Left colon (tissue), 2 donors: ENCODE data around the gene LHX6. TPM values are rescaled to one million over a fixed set of nuclear protein-coding genes. Genes with fewer than 3 reads are reported as not detected.

ENCODE experiments used
- ATAC-seq: fragments of 200-7000 bp; cut with Tn5 transposase; one replicate; pipeline ENCODE4 v1.9.1; 2020; ENCODE audit warnings: mild to moderate bottlenecking, moderate library complexity
- DNase-seq, 2 donors: peaks; one replicate each; pipeline ENCODE4 v3.0.0-alpha.2; 2020
- intact Hi-C, 2 donors: fragments of 100-400 bp; cut with DNase I in 1 of 2; cut with micrococcal nuclease in 1 of 2; formaldehyde crosslinking; loops; one replicate each; pipeline versions ENCODE4 v1.11.2 to v1.14.0; 2022; cut with DNase I, micrococcal nuclease
- total RNA-seq, 2 donors: library from RNA; stranded (reverse); fragmentation: NEBNext Ultra II Directional; extraction: Animal tissue kit (Norgen Biotek cat#: 25700); gene quantifications; one replicate each; pipeline ENCODE4 v1.2.1, GENCODE V29; 2021
- donor health status: DM: no; HTN: no; CAD: no.
- donor health status: DM: yes; HTN: yes; CAD: no.

Gene LHX6
- total RNA-seq, 2 donors from 2014 or later = 1.6 to 2.1 TPM

GRCh38 chr9:122244349-122244748, 15.6 kb upstream of the LHX6 start:
- intact Hi-C loops = no loop called here
- DNase-seq = no peak
- no peak for ATAC-seq

DNA sequence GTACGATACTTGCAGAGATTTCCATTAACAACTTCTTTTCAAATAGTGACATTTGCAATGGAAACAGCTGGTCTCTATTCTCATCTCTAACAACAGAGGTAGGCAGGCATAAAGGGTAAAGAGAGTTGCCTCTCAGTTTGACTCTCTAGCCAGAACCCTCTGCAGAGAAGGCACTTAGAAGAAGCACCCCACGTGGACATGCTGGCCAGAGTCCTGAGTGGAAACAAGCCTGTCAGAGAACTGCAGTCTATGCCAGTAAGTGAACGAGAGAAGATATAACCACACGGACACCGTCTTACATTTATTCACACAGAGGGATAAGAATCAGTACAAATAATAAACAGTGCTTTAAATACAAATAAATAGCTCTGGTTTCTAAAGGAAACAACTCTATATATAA, 11.0 kb upstream of the LHX6 start:
- DNase-seq (no peak), ATAC-seq (no peak)
- intact Hi-C loops = no loop called here

DNA sequence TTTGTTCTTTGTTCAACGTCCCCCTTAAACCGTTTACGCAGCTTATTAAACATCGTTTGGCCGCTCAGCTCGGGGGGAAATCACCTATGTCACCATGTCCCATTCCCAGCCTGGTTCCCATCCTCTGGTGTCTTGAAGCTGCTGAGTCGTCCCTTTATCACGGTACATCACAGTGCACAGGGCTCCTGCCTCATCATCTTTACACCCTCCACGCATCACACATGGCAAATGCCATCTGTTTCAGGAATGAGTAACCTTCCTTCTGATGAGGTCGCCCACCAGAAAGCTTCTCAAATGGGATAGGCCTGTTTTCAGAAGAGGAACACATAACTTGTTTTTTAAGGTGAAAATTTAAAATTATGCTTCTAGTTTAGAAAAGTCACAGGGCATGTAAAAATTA, 7.9 kb upstream of the LHX6 start:
- DNase-seq (no peak), ATAC-seq (no peak)
- intact Hi-C loops = no loop called here

- intact Hi-C loops = no loop called here
- DNase-seq = no peak
- no peak for ATAC-seq
These were observed 5.4 kb upstream of the LHX6 start for GRCh38 chr9:122234022-122234748.

- DNase-seq = no peak
- ATAC-seq = no peak
- intact Hi-C loops = no loop called here
These were observed 4.1 kb upstream of the LHX6 start for GRCh38 chr9:122232796-122233306.

GRCh38 chr9:122229485-122229837, 704 bp upstream of the LHX6 start:
- DNase-seq (no peak), ATAC-seq (no peak)
- intact Hi-C loops = no loop called here

DNA sequence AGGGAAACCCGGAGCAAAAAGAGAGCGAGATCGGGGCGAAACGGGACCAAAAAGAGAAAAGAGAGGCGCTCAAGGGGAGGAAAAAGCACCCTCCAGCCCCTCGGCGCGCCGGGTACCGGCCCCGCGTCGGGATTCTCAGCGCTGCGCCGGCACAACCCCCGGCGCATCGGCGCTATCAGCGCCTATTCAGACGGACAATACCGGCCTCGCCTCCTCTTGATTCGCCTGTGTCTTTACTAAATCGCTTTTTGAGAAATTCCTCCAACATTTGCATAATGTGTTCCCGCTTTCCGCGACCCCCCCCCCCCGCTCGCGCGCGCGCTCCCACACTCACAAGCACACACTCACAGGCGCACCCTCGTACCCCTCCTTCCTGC, 578 bp downstream of the LHX6 start:
- DNase-seq (no peak), ATAC-seq (no peak)
- intact Hi-C loops = no loop called here

GRCh38 chr9:122227575-122227900, 1.2 kb downstream of the LHX6 start:
- ATAC-seq (no peak), DNase-seq (no peak)
- intact Hi-C loops = no loop called here

GRCh38 chr9:122226758-122227574, 1.8 kb downstream of the LHX6 start:
- ATAC-seq (no peak), DNase-seq (no peak)
- intact Hi-C loops = no loop called here

DNA sequence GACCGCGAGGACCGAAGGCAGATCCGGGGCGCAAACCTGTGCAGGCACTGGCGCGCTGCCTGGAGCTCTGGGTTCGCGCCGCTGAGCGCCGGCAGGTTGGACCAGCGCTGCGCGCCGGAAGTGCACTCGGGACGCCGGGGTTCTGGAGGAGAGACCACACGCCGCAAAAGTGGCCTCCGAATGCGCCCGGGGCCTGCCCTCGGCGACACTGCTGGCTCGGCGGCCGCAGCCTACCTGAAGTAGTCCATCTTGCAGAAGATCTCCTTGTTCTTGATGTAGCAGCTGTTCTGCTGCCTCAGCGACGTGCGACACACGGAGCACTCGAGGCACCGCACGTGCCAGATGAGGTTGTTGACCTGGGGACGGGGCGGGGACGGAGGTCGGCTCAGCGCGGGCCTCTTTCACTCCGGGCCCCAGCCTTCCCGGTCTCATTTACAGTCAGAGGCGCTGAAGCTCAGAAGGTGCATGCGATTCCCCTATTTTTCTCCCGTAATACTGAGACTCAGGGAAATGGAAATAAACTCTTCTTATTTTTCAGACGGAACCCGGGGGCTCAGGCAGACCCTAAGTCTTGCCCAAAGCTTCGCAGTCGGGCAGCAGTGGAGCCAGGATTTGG, 2.5 kb downstream of the LHX6 start:
- ATAC-seq (no peak), DNase-seq (no peak)
- intact Hi-C loops = no loop called here

DNA sequence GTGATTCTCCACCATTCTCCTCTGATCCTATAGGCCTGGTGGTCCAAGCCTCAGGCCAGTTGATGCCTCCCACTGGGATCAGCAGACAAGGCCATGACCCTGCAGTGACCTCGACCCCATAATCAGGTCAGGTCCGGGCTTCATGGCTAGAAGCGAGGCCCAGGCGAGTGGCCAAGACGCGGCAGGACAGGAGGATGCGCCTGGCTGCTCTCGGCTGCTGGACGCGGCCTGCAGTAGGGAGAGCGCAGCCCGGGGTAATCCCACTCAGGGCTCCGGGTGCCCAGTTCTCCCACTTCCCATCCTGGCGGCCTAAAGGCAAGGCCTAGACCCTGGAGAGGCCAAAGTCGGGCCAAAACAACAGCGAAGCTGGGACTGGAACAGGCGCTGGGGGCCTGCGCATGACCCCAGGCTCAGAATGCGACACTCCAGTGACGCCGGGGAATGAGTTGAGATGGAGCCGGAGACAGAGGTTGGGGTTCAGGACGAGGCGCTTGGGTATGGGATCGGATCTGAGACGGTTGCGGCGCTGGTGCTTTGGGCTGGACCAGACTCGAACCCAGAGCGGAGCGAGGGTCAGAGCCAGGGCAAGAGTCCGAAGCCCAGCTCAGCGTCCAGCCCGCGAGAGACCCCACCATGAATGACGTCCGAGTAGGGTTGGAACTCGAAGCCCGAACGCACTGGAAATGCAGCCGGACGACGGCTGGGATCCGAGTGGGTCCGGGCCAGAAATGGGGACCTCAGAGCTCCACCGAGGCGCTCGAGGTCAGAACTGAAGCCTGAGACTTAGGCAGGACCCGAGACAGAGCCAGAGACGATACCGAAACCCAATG, 3.2 kb downstream of the LHX6 start:
- ATAC-seq (no peak), DNase-seq (no peak)
- intact Hi-C loops = no loop called here

DNA sequence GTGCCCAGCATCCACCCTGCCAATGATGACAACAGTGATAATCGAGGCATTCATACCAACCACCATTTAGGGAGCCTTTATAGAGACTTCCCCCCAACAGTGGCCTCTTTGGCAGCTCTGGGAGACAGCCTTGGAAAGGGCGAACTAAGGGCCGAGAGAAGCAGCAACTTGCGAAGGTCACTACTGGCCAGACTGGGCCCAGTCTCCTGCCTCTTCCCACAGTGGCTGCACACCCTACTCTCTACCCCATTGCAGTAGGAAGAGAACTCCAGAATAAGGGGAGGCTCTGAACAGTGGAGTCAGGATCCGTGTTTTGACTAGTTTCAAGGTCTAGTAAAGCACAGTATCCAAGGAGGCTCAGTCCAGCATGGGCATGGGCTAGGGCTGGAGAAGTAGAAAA, 5.3 kb downstream of the LHX6 start:
- no peak for ATAC-seq
- DNase-seq = no peak
- intact Hi-C loops = no loop called here

GRCh38 chr9:122222791-122223190, 6.0 kb downstream of the LHX6 start:
- intact Hi-C loops = no loop called here
- ATAC-seq (no peak), DNase-seq (no peak)

DNA sequence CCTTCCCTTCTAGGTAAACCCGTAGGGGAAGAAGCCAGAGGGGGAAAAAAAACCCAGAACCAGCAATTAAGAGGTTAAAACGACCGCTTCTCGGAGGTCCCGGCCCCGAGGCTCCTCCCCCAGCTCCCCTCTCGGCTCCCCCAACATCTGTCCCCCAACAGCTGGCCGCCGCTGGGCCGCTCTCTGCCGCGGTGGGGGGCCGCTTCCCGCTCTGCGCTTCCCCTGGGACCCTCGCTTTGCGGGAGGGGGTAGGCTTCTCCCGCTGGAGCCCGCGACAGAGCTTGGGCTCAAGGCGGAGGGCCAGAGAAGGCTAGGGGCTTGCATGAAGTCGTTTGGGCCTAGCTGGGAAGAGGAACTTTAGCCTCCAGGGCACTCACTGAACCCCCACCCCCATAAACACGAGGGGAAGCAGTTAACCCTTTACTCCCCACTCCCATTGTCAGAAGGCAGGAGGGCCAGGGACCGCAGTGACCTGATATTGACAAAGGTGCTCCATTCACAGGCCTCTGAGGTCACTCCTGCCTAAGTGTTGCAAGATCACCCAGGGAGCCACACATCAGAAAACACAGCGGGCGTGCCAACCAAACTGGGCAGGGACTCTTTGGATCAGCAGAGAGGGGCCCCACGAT, 7.5 kb downstream of the LHX6 start:
- intact Hi-C loops = no loop called here
- ATAC-seq (no peak), DNase-seq (no peak)

GRCh38 chr9:122220673-122221182, 8.0 kb downstream of the LHX6 start:
- ATAC-seq (no peak), DNase-seq (no peak)
- intact Hi-C loops = no loop called here

GRCh38 chr9:122219856-122220672, 8.7 kb downstream of the LHX6 start:
- ATAC-seq (peak; percentile 21), DNase-seq (no peak)
- intact Hi-C loops = no loop called here

DNA sequence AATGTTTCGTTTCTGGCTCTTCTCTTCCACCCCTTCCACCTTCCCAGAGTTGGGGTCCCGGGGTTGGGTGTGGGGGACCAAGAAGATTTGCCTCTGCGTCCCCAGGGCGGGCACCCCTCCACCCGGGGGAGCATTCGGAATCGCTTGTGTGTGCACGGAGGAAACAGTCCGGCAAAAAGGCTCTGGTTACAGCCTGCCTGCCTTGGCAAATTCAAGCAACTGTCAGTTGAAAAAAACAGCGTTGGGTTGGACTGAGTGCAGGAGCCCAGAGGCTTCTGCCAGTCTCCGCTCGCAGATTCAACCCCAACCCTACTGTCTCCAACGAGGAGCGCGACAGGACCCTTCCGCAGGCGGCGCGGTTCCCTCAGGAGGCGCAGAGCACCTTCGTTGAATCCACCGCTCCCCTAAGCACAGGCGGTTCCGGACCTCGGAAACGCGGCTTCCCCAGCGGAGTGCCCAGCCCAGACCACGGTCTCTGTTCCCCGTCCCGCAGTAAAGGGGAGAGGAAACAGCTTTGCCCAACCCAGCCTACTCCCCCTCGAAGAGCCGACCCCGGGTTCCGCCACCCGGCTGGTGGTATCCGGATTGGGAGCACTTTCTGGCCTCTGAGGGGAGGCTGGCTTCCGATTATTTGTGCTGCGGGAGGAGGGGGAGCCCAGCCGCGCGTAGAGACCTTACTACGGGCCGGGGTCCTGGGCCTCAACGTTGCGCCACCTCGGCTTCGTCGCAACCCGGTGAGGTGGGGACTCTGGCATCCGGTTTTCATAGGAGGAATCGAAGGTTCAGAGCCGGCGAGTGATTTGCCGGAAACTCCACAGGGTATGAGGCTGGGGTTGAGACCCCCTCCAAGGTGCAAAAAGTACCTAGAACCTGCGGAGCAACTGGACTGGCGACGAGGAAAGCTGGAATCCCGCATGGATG, 9.6 kb downstream of the LHX6 start:
- intact Hi-C loops = no loop called here
- peak; percentile 17 for ATAC-seq
- DNase-seq = no peak
